Duodenal mucosa (tissue), 2 donors: Measurements from ENCODE around the gene ZNF385B.

Experiments used
- H3K27ac ChIP-seq: one replicate; pipeline ENCODE4 v1.7.0; 2013; ENCODE audit warnings: low read depth, low read length
- H3K27me3 ChIP-seq, 2 donors: one replicate each; pipeline ENCODE4 v1.7.0; 2013; ENCODE audit warnings: low read length in 2 of 2, control low read depth in 1 of 2; ENCODE audit not compliant: insufficient read depth in 2 of 2, control insufficient read depth in 1 of 2
- H3K36me3 ChIP-seq, 2 donors: one replicate each; pipeline ENCODE4 v1.7.0; 2013; ENCODE audit warnings: low read length in 2 of 2, control low read depth in 1 of 2; ENCODE audit not compliant: insufficient read depth in 2 of 2, control insufficient read depth in 1 of 2
- H3K4me1 ChIP-seq, 2 donors: one replicate each; pipeline ENCODE4 v1.7.0; 2013; ENCODE audit warnings: low read length in 2 of 2, control low read depth in 1 of 2; ENCODE audit not compliant: insufficient read depth in 2 of 2, control insufficient read depth in 1 of 2
- H3K4me3 ChIP-seq, 2 donors: one replicate each; pipeline ENCODE4 v1.7.0; 2013; ENCODE audit warnings: low read length in 2 of 2, low read depth in 1 of 2
- H3K9ac ChIP-seq, 2 donors: one replicate each; pipeline ENCODE4 v1.7.0; 2013; ENCODE audit warnings: low read length in 2 of 2, low read depth in 1 of 2
- H3K9me3 ChIP-seq, 2 donors: one replicate each; pipeline ENCODE4 v1.7.0; 2013; ENCODE audit warnings: low read length in 2 of 2, control low read depth in 1 of 2; ENCODE audit not compliant: control insufficient read depth in 1 of 2

The ZNF385B gene

GRCh38 chr2:179604598-179604997, 256.8 kb downstream of the ZNF385B start:
- H3K27ac ChIP-seq: no peak overlapping the region
- H3K4me1 ChIP-seq: no peaks in the 10 kb centered on the region
- no peaks in the 10 kb centered on the region for H3K27me3 ChIP-seq

GRCh38 chr2:179602452-179602851, 259.0 kb downstream of the ZNF385B start:
- no peak overlapping the region for H3K4me3 ChIP-seq
- H3K36me3 ChIP-seq: no peaks in the 10 kb centered on the region
- H3K9me3 ChIP-seq: no peaks in the 10 kb centered on the region
- no peaks in the 10 kb centered on the region for H3K4me1 ChIP-seq
- H3K27me3 ChIP-seq: no peaks in the 10 kb centered on the region
- no peak overlapping the region for H3K9ac ChIP-seq
- no peak overlapping the region for H3K27ac ChIP-seq

More at GRCh38 chr2:179604598-179604997, 256.8 kb downstream of the ZNF385B start:
- Histone ChIP-seq H3K4me3 (no peak overlapping the region), H3K9ac (no peak overlapping the region), H3K9me3 (no peaks in the 10 kb centered on the region), H3K36me3 (no peaks in the 10 kb centered on the region)

GRCh38 chr2:179596018-179596417, 265.4 kb downstream of the ZNF385B start:
- no peaks in the 10 kb centered on the region for H3K4me1 ChIP-seq
- no peaks in the 10 kb centered on the region for H3K36me3 ChIP-seq
- no peak overlapping the region for H3K4me3 ChIP-seq
- no peaks in the 10 kb centered on the region for H3K27me3 ChIP-seq
- H3K9ac ChIP-seq: no peak overlapping the region
- no peaks in the 10 kb centered on the region for H3K9me3 ChIP-seq
- H3K27ac ChIP-seq: no peak overlapping the region

- H3K36me3 ChIP-seq: no peaks in the 10 kb centered on the region
- H3K9ac ChIP-seq: no peak overlapping the region
- H3K4me1 ChIP-seq: no peaks in the 10 kb centered on the region
- H3K27ac ChIP-seq: no peak overlapping the region
- no peak overlapping the region for H3K4me3 ChIP-seq
- no peaks in the 10 kb centered on the region for H3K9me3 ChIP-seq
- H3K27me3 ChIP-seq: no peaks in the 10 kb centered on the region
Observed at GRCh38 chr2:179595284-179595683, 266.1 kb downstream of the ZNF385B start.

- H3K9ac ChIP-seq: no peak overlapping the region
- H3K27ac ChIP-seq: no peak overlapping the region
- H3K4me3 ChIP-seq: no peak overlapping the region
- H3K4me1 ChIP-seq: no peaks in the 10 kb centered on the region
- no peaks in the 10 kb centered on the region for H3K9me3 ChIP-seq
- H3K27me3 ChIP-seq: no peaks in the 10 kb centered on the region
- H3K36me3 ChIP-seq: no peaks in the 10 kb centered on the region
Observed at GRCh38 chr2:179594268-179595112, 266.9 kb downstream of the ZNF385B start.

- Histone ChIP-seq H3K9me3 (no peaks in the 10 kb centered on the region), H3K27me3 (no peaks in the 10 kb centered on the region), H3K36me3 (no peaks in the 10 kb centered on the region), H3K4me3 (no peak overlapping the region), H3K4me1 (no peaks in the 10 kb centered on the region), H3K27ac (no peak overlapping the region), H3K9ac (no peak overlapping the region)
Observed at GRCh38 chr2:179593323-179593722, 268.1 kb downstream of the ZNF385B start.

GRCh38 chr2:179592167-179592936, 269.1 kb downstream of the ZNF385B start:
- Histone ChIP-seq H3K4me1 (no peaks in the 10 kb centered on the region), H3K36me3 (no peaks in the 10 kb centered on the region), H3K9me3 (no peaks in the 10 kb centered on the region), H3K27ac (no peak overlapping the region), H3K4me3 (no peak overlapping the region), H3K27me3 (no peaks in the 10 kb centered on the region), H3K9ac (no peak overlapping the region)

- H3K27ac ChIP-seq: no peak overlapping the region
- H3K9ac ChIP-seq: no peak overlapping the region
- no peak overlapping the region for H3K4me3 ChIP-seq
- H3K36me3 ChIP-seq: no peaks in the 10 kb centered on the region
- no peaks in the 10 kb centered on the region for H3K4me1 ChIP-seq
- no peaks in the 10 kb centered on the region for H3K27me3 ChIP-seq
- no peaks in the 10 kb centered on the region for H3K9me3 ChIP-seq
Observed at GRCh38 chr2:179591690-179592089, 269.7 kb downstream of the ZNF385B start.

- H3K27me3 ChIP-seq: no peaks in the 10 kb centered on the region
- no peak overlapping the region for H3K4me3 ChIP-seq
- H3K36me3 ChIP-seq: no peaks in the 10 kb centered on the region
- H3K4me1 ChIP-seq: no peaks in the 10 kb centered on the region
- no peak overlapping the region for H3K27ac ChIP-seq
- no peak overlapping the region for H3K9ac ChIP-seq
- no peaks in the 10 kb centered on the region for H3K9me3 ChIP-seq
Observed at GRCh38 chr2:179588486-179589145, 272.8 kb downstream of the ZNF385B start.

GRCh38 chr2:179584760-179585159, 276.7 kb downstream of the ZNF385B start:
- Histone ChIP-seq H3K27ac (no peak overlapping the region), H3K9me3 (peaks cover 0 to 2% of the 10 kb centered on the region in 2 donors), H3K9ac (no peak overlapping the region), H3K27me3 (no peaks in the 10 kb centered on the region), H3K36me3 (no peaks in the 10 kb centered on the region), H3K4me1 (peaks cover 0 to 10% of the 10 kb centered on the region in 2 donors), H3K4me3 (no peak overlapping the region)
